WI38 (cell line): ENCODE data around the gene SLC40A1.

Experiments used
- H3K4me3 ChIP-seq: 2 replicates; pipeline ENCODE4 v1.5.1; 2011; ENCODE audit warnings: low read depth, mild to moderate bottlenecking, control low read depth, low read length
- CTCF ChIP-seq: IDR thresholded peaks from 2 replicates; pipeline ENCODE4 v1.5.1; 2012; ENCODE audit warnings: low read depth, mild to moderate bottlenecking, control low read depth, low read length

SLC40A1 gene

DNA sequence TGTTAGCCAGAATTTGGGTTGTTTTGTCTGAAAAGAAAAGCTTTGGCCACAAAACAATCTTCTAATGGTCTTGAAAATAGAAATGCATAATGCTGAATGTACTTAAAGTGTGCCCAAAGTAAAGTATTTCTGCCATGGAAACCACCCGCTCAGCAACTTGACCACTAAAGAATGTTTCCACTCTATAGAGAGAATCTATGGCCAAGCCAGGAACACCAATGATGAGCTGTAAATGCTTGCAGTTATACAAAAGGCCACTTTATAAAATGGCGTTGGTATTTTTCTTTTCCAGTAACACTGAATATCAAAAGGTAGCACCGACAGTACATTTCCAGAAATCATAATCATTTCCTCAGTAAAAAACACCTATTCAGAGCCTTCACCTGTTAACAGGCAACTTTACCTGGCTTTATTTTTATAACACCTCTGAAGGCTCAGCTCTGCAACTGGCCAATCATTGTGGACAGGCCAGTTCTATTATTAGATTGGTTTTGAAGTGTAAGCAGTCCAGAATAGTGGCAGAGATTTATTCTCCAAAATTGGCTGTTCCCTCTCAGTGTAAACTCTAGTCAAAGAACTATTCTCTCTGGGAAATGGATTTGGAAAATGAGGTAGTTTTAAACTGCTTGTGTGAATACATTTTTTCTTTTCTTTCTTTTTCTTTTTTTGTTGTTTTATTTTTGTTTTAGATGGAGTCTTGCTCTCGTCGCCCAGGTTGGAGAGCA lies 36.1 kb downstream of the SLC40A1 start:
- TF ChIP-seq CTCF = no peak
- H3K4me3 ChIP-seq = no peak overlapping the region

DNA sequence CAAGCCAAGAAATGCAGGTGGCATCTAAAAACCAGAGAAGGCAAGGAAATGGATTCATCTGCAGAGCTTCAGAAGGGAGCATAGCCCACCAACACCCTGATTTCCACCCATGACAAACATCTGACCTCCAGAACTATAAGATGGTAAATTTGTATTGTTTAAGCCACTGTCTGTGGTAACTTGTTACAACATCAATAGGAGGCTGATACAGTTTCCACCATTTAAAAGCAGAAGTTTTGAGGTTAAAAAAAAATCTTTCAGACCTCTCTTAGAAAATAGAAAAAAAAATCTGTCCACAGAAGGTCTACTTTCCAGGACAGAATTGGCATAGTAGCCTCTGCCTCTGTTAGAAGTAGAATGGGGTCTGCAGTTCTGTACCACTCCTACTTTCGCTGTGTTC lies 37.2 kb downstream of the SLC40A1 start:
- TF ChIP-seq CTCF = no peak
- H3K4me3 ChIP-seq = no peak overlapping the region

DNA sequence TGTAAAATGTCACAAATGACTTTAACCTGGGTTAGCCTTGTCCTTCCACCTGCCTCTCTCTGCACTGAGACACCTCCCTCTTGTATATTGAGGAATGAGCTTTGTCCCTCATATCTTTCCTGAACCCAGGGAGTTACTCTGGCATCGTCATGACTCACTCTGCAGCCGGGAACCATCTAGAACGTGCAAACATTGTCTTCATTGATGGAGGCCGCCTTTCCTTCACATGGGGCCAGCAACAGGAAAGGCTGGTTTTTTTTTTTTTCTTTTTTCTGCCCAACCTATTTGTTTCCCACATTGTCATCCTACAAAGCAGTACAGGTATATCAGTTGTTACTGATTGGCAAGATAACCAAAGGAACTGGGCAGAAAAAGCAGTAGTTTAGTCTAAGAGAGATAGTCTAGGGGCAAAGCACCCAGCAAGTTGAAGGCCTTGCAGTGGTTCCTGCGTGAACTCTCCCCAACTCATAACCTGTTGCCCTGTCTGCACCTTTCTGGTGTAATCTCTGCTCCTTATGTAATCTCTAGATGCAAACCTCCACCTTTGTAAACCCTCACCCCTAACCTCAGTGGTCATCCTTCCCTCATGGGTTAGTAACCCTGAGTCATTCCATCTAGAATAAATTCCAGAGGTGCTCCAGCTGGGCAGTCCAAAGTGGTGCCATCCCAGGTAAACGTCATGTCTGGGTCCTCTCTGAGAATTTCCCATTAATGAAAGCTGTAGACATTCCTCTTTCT lies 38.3 kb downstream of the SLC40A1 start:
- H3K4me3 ChIP-seq = no peak overlapping the region
- no peak for TF ChIP-seq CTCF

- TF ChIP-seq CTCF = no peak
- no peak overlapping the region for H3K4me3 ChIP-seq
These were observed 39.0 kb downstream of the SLC40A1 start for GRCh38 chr2:189541591-189541990.

- no peak overlapping the region for H3K4me3 ChIP-seq
- no peak for TF ChIP-seq CTCF
These were observed 40.0 kb downstream of the SLC40A1 start for GRCh38 chr2:189540551-189540950.

DNA sequence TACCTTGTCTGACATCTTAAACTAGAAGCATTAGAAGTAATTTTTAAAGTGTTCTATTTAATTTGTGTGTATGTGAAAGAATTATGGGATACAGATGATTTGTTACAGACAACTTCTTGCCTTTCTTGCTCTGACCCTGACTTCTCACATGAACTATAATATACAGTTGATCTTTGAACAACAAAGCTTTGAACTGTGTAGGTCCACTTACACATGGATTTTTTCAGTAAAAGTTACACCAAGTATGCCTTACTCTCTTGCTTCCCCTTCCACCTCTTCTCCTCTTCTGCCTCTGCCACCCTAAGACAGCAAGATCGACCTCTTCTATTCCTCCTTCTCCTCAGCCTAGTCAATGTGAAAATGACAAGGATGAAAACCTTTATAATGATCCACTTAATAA lies 42.2 kb downstream of the SLC40A1 start:
- H3K4me3 ChIP-seq = no peak overlapping the region
- TF ChIP-seq CTCF = no peak

GRCh38 chr2:189536830-189537229 lies 43.8 kb downstream of the SLC40A1 start:
- H3K4me3 ChIP-seq = no peak overlapping the region
- TF ChIP-seq CTCF = no peak
